SH-SY5Y (cell line): ENCODE measurements around the gene DCDC2.

ENCODE experiments used
- GATA2 ChIP-seq: IDR thresholded peaks from 2 replicates; pipeline ENCODE4 v1.6.1; 2011; ENCODE audit warnings: mild to moderate bottlenecking, low read depth, low read length
- GATA3 ChIP-seq: IDR thresholded peaks from 2 replicates; pipeline ENCODE4 v1.6.1; 2011; ENCODE audit warnings: low read depth, mild to moderate bottlenecking, low read length, moderate library complexity

DNA sequence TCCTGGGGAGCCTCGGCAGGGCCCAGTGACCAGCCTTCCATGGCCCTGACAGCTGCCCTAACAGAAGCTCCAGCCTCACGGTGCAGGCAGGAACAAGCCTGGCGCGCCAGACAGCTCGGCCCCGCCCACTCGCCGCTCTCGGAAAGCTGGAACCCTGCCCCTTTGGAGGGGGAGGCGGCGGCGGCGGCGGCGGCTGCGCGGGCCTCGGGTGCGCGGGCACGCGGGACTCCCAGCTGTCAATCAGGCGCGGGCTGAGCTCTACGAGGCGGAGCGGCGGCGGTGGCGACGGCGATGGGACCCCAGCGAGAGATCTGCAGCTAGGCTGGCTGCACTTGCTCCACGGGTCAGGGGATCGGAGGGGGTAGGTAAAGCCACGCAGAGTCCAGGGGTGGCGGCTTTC is 231.9 kb downstream of the DCDC2 start, which contains the start of gene NRSN1:
- TF ChIP-seq GATA2 (no peak), GATA3 (no peak)
